C4-2B (cell line): Measurements from ENCODE around the gene INTS6.

Experiments used
- H3K27ac ChIP-seq: fragments of 450-650 bp; 2 replicates; pipeline ENCODE4 v1.5.1; 2017
- CTCF ChIP-seq: fragments of 450-650 bp; conservative IDR thresholded peaks from 2 replicates; pipeline ENCODE4 v1.5.1; 2017; ENCODE audit warnings: mild to moderate bottlenecking
- ZFX ChIP-seq: fragments of 450-650 bp; IDR thresholded peaks from 2 replicates; pipeline ENCODE4 v1.6.1; 2017

The INTS6 gene

GRCh38 chr13:51456510-51456909 is 3.7 kb upstream of the INTS6 start:
- no peak overlapping the region for H3K27ac ChIP-seq
- no peak for TF ChIP-seq CTCF
- TF ChIP-seq ZFX, result no peak

- no peak for TF ChIP-seq CTCF
- no peak for TF ChIP-seq ZFX
- no peak overlapping the region for H3K27ac ChIP-seq
Observed at GRCh38 chr13:51455532-51455931, 2.7 kb upstream of the INTS6 start.

GRCh38 chr13:51453959-51454703 is 1.3 kb upstream of the INTS6 start:
- peak overlapping the region; percentile 96 for H3K27ac ChIP-seq
- no peak for TF ChIP-seq CTCF
- no peak for TF ChIP-seq ZFX

- peak overlapping the region; percentile 96 for H3K27ac ChIP-seq
- no peak for TF ChIP-seq CTCF
- peak; percentile 84 for TF ChIP-seq ZFX
Observed at GRCh38 chr13:51453207-51453958, 547 bp upstream of the INTS6 start.

DNA sequence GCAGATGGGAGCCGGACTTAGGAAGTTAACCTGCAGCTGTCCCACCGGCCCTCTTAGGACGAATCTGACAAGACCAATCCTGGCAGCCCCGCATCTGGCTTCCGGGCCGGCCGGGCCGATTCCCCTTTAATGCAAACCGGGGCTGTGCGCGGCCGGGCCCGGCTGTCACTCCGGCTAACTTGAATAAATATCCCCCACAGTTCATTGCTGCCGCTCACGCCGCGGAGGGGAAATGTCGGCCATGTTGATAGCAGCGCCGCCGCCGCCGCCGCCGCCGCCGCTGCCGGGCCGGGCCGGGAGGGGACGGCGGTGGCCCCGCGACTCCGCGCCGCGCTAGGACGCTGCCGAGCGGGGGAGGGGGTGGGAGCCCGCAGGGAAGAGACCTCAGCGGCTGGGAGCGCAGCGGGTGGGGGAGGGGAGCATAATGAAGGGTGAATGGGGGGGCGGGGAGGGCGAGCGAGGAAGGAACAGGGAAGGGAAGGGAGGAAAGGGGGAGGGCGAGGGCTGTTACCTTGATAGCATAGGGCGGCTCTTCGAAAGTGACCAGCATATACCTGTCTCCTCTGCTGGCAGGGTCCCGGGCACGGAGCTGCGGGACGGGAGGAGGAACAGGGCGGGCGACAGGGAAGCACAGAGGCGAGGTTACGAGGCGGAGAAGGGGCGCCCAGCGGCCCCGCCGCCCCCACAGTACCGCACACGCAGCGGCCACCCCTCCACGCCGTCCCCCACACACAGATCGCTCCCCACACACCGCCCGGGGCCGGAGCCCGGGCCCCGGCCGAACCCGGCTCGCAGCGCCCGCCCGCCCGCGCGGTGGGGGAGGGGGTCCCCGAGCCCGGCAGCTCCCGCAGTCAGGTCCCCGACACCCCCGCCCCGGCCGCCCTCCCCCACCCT is 1.1 kb downstream of the INTS6 start:
- TF ChIP-seq CTCF (no peak), ZFX (no peak)
- H3K27ac ChIP-seq, result peak overlapping the region; percentile 96

DNA sequence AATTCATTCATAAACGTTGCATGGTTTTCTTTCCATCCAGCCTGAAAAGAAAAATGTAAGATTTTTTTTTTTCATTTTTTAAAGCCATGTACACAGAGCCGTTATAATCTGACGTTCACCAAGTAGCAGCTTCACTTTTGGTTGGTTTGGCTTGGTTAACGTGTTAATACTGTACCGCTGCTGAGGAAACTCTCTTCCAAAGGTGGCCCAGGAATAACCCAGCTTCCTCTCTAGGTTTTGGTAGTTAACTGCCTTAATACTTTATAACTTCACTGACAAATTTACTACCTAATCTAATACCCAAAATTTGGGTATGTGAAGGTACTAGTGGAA is 1.7 kb downstream of the INTS6 start:
- TF ChIP-seq ZFX (no peak), CTCF (no peak)
- peak overlapping the region; percentile 96 for H3K27ac ChIP-seq
